Fibroblast of mammary gland (primary cell): ENCODE results near the gene ELMO1.

ENCODE experiments used
- DNase-seq: peaks from one replicate; pipeline ENCODE4 v3.0.0-alpha.2; 2010; ENCODE audit warnings: low read depth
- H3K4me3 ChIP-seq: 2 replicates; pipeline ENCODE4 v1.5.1; 2011; ENCODE audit warnings: low read depth, mild to moderate bottlenecking, low read length, moderate library complexity; ENCODE audit not compliant: control insufficient read depth
- TF ChIP-seq, protein P1 (sequence below): conservative IDR thresholded peaks from 2 replicates; pipeline ENCODE4 v1.5.1; 2011; ENCODE audit warnings: low read depth, low read length, inconsistent platforms; ENCODE audit not compliant: control insufficient read depth, insufficient read depth

ELMO1 gene

DNA sequence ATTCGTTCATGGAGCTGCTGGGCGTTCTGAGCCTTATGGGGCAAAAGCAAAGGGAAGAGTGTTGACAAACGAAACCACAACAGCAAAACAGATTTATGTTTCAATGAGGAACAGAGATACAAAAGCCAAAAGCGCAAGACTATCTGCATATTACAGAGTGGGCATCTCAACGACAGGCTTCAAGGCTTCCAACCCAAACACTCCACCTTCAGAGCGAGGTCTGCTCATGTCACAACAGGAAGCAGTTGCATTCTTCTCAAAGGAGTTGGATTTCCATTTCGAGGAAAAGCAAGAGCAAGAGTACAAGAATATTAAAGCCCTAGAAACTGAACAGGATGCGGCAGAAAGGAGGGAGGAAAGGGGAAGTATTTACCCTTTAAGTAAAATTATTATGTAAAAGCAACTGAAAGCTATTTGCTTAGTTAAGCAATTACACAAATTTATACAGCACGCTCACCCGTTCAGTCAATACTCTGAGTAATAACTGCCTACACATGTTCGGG, 189.3 kb downstream of the ELMO1 start:
- no peak for DNase-seq
- TF ChIP-seq, protein P1, sequence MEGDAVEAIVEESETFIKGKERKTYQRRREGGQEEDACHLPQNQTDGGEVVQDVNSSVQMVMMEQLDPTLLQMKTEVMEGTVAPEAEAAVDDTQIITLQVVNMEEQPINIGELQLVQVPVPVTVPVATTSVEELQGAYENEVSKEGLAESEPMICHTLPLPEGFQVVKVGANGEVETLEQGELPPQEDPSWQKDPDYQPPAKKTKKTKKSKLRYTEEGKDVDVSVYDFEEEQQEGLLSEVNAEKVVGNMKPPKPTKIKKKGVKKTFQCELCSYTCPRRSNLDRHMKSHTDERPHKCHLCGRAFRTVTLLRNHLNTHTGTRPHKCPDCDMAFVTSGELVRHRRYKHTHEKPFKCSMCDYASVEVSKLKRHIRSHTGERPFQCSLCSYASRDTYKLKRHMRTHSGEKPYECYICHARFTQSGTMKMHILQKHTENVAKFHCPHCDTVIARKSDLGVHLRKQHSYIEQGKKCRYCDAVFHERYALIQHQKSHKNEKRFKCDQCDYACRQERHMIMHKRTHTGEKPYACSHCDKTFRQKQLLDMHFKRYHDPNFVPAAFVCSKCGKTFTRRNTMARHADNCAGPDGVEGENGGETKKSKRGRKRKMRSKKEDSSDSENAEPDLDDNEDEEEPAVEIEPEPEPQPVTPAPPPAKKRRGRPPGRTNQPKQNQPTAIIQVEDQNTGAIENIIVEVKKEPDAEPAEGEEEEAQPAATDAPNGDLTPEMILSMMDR = no peak
- H3K4me3 ChIP-seq = no peak overlapping the region

DNA sequence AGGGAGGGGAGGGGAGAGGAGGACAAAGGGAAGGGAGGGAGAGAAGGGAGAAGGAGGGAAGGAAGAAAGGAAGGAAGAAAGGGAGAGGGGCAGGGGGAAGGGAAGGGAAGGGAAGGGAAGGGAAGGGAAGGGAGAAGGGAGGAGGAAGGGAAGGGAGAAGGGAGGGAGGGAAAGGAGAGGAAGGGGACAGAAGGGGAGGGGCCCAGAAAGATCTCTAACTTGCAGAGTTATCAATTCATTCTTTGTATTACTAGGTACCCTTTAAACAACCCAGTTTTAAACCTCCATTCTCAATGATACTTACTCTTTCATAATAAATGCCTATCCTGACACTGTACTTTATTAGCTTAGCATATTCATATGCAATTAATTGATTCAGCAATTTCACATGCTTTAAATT, 192.0 kb downstream of the ELMO1 start:
- TF ChIP-seq, protein P1 = no peak
- H3K4me3 ChIP-seq = no peak overlapping the region
- DNase-seq = no peak

DNA sequence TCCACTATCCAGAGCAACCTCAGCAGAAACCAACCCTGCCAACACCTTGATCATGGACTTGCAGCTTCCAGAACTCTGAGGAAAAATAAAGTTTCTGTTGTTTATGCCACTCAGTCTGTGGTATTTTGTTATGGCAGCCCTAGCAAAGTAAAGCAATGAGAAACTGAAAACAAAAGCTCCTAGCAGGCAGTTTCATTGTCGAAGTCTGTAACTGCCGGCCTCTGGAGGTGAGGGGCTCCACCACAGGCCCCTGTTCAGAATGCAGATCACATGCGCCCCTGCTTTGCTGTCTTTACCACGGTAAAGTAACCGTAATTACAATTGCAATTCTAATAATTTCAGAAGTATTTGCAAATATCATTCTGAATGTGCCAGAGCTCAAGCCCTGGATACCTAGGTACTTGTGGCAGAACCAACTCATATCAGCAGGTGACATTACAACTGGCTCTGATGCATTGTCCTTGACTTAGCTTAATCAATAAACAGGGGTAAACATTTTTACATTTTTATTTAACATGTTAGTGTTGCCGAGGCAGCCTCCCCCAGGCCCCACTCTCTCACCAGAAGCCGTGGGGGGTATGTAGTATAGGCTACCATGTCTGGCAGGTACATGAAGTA, 193.2 kb downstream of the ELMO1 start:
- no peak overlapping the region for H3K4me3 ChIP-seq
- DNase-seq = no peak
- TF ChIP-seq, protein P1 = no peak

DNA sequence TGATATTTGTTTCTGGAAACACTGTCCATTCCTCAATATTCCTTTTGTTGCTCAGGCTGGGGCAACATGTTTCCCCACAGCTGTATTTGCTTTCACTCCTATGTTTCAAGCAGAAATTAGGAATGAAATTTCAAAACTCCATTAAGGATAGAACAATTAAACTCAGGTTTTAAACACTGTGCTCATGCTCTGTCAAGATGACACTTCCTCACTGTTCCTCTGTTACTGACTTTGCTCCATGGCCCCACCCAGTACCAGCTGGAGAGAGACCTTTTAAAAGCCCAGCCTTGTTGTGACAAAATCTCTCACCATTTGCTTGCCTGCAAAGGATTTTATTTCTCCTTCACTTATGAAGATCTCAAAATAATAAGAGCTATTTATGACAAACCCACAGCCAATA, 197.4 kb downstream of the ELMO1 start:
- TF ChIP-seq, protein P1 = no peak
- DNase-seq = no peak

DNA sequence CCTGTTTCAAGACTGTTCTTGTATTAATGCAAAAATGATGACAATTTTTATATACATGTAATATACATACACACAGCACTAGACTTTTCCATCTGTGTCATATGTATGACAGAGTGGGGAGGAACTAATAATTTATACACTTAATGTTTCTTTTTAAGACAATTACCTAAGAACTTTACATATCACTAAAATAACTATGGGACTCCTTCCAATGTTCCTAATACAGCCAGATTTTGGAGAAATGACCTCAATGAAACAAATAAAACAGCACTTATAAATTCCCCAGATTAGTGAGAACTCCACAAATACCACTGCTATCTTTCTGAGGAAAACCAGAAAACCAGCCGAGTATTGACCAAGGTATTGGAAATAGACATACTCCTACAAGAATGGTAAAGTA, 199.4 kb downstream of the ELMO1 start:
- H3K4me3 ChIP-seq = no peak overlapping the region
- no peak for DNase-seq
- TF ChIP-seq, protein P1 = no peak

More for the DNA sequence above, 197.4 kb downstream of the ELMO1 start:
- no peak overlapping the region for H3K4me3 ChIP-seq

DNA sequence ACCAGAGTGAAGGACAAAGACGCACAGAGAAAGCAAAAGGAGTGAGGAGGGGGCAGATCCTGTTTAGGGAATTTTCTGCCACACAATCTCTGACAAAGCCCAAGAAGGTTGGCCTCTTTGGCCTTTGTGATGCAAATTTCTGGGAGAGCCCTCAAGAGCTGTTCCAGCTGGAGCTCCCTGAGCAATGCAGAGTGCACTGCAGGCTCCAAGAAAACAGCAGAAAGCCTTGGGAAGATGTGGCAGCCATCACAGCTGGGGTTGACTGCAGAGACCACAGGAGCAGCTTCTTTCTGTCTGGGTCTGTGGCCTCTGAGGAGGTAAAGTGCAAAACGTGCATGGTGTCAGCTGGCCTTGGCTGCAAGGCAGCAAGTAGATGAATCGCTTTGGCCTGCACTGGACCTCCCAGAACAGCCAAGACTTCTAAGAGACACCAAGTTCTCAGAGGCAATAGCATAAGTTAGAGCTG, 200.2 kb downstream of the ELMO1 start:
- DNase-seq = no peak
- TF ChIP-seq, protein P1 = no peak
- no peak overlapping the region for H3K4me3 ChIP-seq
